ENCODE results near the gene LCE1D.

Gene LCE1D

GRCh38 chr1:152811671-152812070 lies 15.2 kb downstream of the LCE1D start, which contains the start of gene LCE1B:
Gene LCE1B, plus strand, starts transcription at chr1:152811971. Its CDS starts 476 bp downstream, at chr1:152812447.
- no peak for DNase-seq (ENCODE audit: low read depth in 2 of 2)

- no peak for DNase-seq (ENCODE audit: low read depth in 2 of 2)
Observed at GRCh38 chr1:152817309-152817708, 20.8 kb downstream of the LCE1D start.

- DNase-seq (ENCODE audit: low read depth in 2 of 2): no peak
Observed at GRCh38 chr1:152823294-152823693, 26.8 kb downstream of the LCE1D start.

GRCh38 chr1:152824964-152825363 lies 28.4 kb downstream of the LCE1D start:
- no peak for DNase-seq (ENCODE audit: low read depth in 2 of 2)

GRCh38 chr1:152827173-152827572 lies 30.7 kb downstream of the LCE1D start, which contains the start of gene LCE1A:
Gene LCE1A, plus strand, starts transcription at chr1:152827473. Its CDS starts 0 bp downstream, at chr1:152827473.
- DNase-seq (ENCODE audit: low read depth in 2 of 2): no peak

- no peak for DNase-seq (ENCODE audit: low read depth in 2 of 2)
Observed at GRCh38 chr1:152836870-152837269, 40.3 kb downstream of the LCE1D start.

GRCh38 chr1:152842556-152842955 lies 46.0 kb downstream of the LCE1D start, which contains the start of gene LCE6A:
Gene LCE6A, plus strand, starts transcription at chr1:152842856. Its CDS starts 665 bp downstream, at chr1:152843521.
- DNase-seq (ENCODE audit: low read depth in 2 of 2): no peak

Measured in stimulated activated CD8-positive, alpha-beta memory T cell treated with anti-CD3 and anti-CD28 coated beads, Interleukin-7, amount 100 ng/mL, for 4 hours (primary cell).